SH-SY5Y (cell line): Measurements from ENCODE around the gene POU6F2.

Experiments used
- GATA2 ChIP-seq: IDR thresholded peaks from 2 replicates; pipeline ENCODE4 v1.6.1; 2011; ENCODE audit warnings: mild to moderate bottlenecking, low read depth, low read length
- GATA3 ChIP-seq: IDR thresholded peaks from 2 replicates; pipeline ENCODE4 v1.6.1; 2011; ENCODE audit warnings: low read depth, mild to moderate bottlenecking, low read length, moderate library complexity

- TF ChIP-seq GATA3 (no peak), GATA2 (no peak)
These were observed 378.0 kb downstream of the POU6F2 start for GRCh38 chr7:39355664-39356063.
